ENCODE data around the gene CBLIF. TPM values are rescaled to one million over a fixed set of nuclear protein-coding genes. Genes with fewer than 3 reads are reported as not detected.
"Not testable (repeated sequence)": the region's sequence is repeated elsewhere in the genome, so short reads cannot be mapped to it uniquely, and the experiment has no call there.

CBLIF gene
- total RNA-seq, 1 experiment from 2014 or later, result not detected

DNA sequence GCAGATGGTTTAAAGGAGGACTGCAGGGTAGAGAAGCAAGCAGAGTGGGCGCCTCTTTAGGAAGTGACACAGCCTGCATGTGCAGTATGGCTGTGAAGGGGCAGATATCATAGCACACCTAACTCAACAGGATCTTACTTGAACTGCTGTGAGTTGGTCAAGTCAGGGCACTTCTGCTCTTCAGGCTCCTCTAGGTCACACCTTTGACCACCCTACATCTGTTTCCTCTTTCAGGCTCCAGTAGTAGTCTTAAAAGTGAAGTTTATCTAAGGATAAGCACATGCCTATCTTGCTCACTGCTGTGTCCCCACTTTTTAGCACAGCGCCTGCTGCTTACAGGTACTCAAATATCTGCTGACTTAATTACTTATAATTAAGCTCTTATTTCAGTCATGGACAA is 41.2 kb downstream of the CBLIF start:
- in situ Hi-C loops (cut with HindIII; ENCODE audit: low sequenced_read_pairs), result no loop called here
- DNase-seq (ENCODE audit: low spot score), result no peak

DNA sequence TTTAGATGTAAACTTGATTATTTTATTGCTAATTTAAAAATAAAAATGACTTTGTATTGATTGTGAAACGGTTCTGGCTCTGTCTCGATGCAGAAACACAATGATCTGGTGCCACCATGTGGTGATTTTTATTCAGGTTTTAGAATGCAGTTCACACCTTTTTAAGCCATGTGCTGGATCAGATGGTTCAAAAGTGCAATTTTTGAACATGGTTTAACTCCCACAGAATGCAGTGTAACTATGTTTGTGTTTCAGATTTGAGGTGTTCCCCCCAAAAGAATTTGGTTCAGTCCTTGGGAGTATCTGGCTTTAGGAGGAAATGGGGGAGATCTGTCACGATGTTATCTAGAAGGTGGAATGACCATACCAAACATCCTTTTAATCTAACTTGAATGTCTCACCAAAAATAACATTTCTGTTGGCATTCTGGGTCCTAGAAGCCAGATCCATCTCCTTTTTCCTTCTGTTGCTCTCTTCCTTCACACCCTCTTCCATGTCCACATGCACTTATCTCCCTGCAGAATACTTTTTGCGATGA is 42.6 kb downstream of the CBLIF start:
- peak; percentile 78 for DNase-seq (ENCODE audit: low spot score)
- in situ Hi-C loops (cut with HindIII; ENCODE audit: low sequenced_read_pairs), result no loop called here

DNA sequence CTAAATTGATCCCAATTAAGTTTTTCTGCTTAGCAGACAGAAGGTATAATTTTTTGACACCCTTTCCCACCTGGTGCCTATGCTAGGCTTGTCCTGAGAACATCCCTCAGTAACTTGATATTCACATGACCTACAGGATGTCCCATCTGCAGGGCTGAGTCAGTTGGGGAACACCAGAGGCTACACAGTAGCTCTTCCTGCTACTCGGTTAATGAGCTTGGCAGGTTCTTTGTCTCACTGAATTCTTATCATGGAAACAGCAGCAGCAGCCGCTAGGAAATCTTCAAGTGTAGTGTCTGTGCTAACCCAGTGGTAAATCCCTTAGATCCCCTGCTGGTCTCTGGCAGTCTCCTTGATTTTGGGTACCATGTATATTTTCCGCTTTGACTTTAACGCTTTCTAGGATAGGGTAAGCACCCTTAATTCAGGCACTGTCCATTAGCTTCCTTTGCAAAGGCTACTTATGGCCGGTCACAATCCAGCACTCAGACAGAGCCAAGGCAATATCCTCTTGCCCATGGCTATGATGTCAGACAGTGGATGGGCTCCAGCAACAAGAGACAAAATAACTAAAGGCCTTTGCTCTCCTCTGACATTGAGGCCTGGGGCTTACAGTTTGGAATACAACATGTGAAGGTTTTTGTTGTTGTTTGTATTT is 43.2 kb downstream of the CBLIF start:
- in situ Hi-C loops (cut with HindIII; ENCODE audit: low sequenced_read_pairs), result no loop called here
- DNase-seq (ENCODE audit: low spot score), result peak; percentile 70

DNA sequence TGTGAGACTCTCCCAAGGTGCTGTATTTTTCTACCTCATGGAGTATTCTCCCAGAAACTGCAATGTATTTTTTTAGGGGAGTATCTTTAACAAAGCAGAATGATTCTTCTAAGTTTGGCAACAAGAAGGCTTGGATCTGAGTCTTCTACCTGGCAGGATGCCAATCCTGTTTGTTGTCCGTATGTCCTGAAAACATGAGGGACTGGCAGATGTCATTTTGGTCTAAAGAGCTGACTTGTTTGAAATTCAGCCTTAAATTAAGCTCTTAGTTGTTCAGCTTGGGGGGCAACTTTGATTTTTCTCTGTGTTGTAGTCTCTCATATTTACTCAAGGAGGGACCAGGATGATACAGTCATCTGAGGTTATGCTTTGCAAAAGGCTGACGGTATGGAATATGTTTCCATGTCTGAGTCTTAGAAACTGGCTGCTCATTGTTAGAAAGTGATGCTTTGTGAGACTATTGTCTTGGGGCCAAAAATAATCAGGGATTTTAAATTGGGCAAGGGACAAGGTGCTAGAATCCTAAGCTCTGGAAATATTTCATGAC is 44.1 kb downstream of the CBLIF start:
- DNase-seq (ENCODE audit: low spot score), result no peak
- in situ Hi-C loops (cut with HindIII; ENCODE audit: low sequenced_read_pairs), result no loop called here

DNA sequence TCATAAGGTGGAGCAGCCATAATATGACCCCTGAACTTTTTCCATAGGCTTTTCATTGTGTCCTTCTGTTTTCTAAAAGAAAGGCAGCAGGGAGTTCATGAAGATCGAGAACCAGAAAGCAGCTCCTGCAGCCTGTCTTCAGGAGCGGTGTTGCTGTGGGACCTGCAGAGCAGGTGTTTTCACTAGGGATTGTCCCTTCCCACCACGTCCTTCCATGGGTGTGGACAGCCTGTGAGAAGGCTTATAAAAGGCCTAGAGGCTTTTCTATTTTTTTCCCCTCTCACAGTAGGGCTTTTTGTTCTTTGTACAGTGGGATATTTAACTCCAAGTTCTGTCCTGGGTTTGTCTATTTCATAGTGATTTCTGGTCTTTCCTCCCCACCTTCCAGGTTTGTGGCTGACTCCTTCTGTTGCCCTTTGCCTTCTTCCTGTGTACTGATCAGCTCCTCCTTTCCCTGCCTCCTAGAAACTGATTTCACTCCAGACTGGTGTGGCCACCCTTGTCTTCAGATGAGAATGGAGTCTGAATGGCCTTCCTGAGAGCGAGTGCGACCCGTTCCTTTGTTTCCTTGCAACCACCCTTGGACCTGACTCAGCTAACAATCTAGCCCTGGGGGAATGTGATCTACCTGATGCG is 44.8 kb downstream of the CBLIF start:
- in situ Hi-C loops (cut with HindIII; ENCODE audit: low sequenced_read_pairs), result no loop called here
- DNase-seq (ENCODE audit: low spot score), result no peak

DNA sequence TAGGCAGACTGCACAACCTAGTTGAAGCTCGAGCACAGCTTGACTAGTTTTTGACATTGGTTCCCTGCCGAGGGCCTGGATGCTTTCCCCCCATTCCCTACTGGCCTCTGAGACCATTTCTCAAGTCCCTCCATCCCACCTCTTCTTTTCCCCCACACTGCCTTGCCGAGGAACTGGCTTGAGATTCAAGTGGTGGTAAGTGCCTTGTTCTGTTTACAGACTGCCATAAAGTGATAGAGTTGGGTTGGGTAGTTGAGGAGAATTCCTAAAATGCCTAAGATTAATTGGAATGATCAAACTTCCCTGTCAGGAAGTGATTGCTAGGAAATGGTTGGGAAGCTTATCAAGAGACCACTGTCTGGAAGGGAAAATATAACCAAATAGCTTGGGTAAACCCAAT is 50.9 kb downstream of the CBLIF start:
- in situ Hi-C loops (cut with HindIII; ENCODE audit: low sequenced_read_pairs), result no loop called here
- no peak for DNase-seq (ENCODE audit: low spot score)

DNA sequence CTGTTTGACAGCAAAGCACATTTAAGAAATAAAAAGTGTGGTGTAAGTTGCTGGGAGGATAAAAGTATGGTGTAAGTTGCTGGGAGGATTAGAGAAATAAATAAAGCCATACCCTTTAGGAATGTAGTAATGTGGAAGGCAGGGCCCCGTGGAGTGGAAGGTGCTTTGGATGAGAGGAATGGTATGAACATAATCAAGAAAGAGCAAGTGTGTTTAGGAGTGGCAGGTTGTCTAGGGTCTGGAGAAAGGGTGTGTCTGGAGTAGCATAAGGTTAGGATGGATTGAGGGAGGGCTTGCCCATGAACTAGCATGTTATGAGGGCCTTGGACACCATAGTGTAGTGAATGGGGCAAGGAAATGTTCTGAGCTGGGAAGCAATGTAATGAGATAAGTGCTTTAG is 52.8 kb downstream of the CBLIF start:
- no peak for DNase-seq (ENCODE audit: low spot score)
- in situ Hi-C loops (cut with HindIII; ENCODE audit: low sequenced_read_pairs), result no loop called here

DNA sequence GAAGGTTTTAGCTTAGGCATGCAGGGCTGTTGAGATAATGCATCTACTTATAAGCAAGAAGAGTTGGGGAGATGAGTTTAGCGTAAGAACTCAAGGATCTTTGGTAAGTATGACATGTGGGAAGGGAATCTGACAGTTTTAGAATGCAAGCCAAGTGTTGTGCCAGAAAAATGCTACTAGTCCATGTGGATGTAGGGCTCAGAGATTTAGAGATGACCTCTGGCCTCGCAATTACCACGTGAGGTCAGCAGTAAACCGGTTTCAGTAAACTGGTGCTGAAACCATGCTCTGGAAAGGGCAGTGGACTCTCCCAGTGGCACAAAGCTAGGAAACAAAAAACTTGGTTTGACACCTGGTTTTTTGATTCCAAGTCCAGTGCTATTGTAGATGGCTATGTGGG is 53.7 kb downstream of the CBLIF start:
- in situ Hi-C loops (cut with HindIII; ENCODE audit: low sequenced_read_pairs), result no loop called here

DNA sequence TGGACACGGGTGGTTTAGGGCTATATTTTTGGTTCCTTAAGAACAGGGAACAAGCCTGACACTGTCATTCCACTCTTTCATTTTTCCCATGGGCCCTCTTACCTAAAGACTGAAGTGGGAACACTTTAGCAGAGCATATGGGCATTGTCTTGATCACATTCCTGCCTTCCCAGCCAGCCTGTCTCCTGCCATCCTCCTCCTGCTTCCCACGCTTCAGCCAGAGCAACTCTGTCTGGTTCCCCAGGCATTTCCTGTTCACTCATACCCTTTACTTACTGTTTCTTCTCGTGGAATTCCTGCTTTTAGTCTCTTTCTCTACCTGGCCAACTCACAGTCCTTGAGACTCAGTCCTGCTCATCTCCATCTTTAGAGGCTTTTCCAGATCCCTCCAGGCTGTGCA is 57.5 kb downstream of the CBLIF start:
- no peak for DNase-seq (ENCODE audit: low spot score)
- in situ Hi-C loops (cut with HindIII; ENCODE audit: low sequenced_read_pairs), result no loop called here

More for the DNA sequence above, 53.7 kb downstream of the CBLIF start:
- no peak for DNase-seq (ENCODE audit: low spot score)

DNA sequence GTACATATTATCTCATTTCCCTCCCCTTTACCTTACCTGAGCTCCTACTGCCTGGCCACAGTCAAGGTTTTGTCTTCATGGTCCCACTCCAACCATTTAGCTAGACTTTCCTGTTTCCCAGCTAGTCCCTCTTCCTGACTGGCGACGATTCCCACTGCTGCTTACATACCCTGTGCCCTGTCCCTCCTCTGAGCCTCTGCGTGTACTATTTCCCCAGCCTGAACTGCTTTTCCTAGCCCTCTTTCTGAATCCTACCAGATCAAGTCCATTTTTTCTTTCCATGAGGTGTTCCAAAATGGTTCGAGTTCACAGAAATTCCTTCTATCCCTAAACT is 58.1 kb downstream of the CBLIF start:
- in situ Hi-C loops (cut with HindIII; ENCODE audit: low sequenced_read_pairs), result no loop called here
- no peak for DNase-seq (ENCODE audit: low spot score)

DNA sequence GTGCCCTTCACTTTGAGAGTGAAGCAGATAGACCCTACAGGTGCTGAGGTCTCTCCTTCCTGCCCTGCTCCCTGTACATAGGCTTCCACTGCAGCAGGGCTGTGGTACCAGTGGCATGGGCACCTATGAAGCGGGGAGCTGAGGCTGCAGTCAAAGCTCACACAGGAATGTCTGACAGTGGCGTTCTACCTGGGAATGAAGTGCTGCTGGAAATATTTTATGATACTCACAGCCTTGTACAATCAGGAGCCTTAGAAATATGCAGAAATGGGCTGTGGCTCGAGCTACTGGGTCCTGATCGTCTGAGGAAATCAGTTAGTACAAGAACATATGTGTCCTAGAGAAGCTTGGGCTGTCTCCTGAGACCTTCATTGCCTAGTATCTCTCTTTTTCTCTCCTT is 59.5 kb downstream of the CBLIF start:
- no peak for DNase-seq (ENCODE audit: low spot score)
- in situ Hi-C loops (cut with HindIII; ENCODE audit: low sequenced_read_pairs), result no loop called here

DNA sequence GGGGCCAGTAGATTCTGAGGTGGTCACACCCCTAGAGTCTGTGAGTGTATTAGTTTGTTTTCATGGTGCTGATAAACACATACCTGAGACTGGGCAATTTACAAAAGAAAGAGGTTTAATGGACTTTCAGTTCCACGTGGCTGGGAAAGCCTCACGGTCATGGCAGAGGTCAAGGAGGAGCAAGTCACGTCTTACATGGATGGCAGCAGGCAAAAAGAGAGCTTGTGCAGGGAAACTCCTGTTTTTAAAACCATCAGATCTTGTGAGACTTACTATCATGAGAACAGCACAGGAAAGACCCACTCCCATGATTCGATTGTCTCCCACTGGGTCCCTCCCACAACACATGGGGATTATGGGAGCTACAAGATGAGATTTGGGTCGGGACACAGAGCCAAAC is 60.9 kb downstream of the CBLIF start:
- DNase-seq (ENCODE audit: low spot score); in situ Hi-C loops (cut with HindIII; ENCODE audit: low sequenced_read_pairs): not testable (repeated sequence)

DNA sequence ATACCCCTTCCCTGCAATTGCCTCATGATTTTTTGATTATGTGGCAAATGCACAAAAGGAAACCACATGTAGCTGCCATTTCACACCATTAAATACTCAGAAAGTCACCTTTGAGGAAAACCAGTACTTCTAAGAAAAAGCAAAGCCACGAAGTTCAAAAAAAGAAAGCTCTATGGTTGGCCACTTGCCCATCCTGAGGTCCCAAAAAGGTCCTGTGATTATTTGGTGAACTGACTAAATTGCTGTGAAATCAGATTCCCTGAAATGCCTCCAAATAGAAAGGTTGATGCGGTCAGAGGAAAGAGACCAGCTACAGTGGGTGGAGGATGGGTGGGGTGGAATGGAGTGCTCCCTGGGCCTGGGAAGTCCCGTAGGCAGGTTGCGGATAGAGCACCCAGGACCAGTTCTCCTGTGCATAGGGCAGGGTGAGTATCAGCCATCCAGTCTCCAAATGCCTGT is 61.6 kb downstream of the CBLIF start:
- in situ Hi-C loops (cut with HindIII; ENCODE audit: low sequenced_read_pairs), result no loop called here
- no peak for DNase-seq (ENCODE audit: low spot score)

DNA sequence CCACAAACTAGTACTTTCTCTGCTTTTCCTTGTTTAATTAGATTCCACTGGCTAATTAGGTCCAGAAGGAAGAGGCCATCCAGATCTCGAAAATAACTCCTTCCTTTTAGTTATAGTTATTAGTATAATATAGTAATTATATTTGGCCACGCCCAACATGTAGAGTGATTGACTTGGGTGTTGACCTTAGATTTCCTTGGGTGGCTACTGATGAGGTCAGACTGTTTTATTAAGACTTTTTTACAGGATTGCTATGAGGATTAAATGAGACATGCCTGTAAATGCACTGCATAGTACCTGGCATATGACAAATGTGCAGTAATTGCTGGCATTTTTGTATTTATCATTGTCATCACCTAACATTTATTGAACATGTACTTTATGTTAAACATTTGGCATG is 63.2 kb downstream of the CBLIF start:
- no peak for DNase-seq (ENCODE audit: low spot score)
- in situ Hi-C loops (cut with HindIII; ENCODE audit: low sequenced_read_pairs), result no loop called here

DNA sequence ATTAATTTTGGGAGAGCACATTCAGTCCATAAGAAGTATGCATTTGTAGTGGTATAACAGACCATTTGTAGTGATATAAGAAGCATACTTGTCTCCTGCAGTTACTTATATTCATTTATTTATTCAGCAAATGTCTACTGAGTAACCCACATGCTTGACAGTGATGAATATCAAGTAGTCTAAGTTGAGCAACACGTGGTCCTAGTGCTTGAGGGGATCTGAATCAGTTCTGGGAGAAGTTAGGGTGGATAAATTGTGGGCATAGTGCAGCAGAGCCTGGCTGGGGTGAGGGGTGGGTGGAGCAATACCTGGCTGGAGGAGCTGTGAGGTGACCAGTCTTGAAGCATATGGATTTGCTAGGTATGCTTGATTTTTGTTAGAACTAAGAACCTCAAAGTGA is 65.8 kb downstream of the CBLIF start:
- no peak for DNase-seq (ENCODE audit: low spot score)
- in situ Hi-C loops (cut with HindIII; ENCODE audit: low sequenced_read_pairs), result no loop called here

Other genes with a start within 250 kb of the CBLIF start
- gene OSBP, start 229.7 kb downstream of the CBLIF start, total RNA-seq (2014; rRNA removed; shearing (Covaris generic)), result 66.3 and 74.1 TPM in 2 replicates
- gene PATL1, start 176.5 kb downstream of the CBLIF start, total RNA-seq (2014; rRNA removed; shearing (Covaris generic)), result 11.7 and 23.1 TPM in 2 replicates
- not detected in 2 replicates for gene OR10V1, start 131.7 kb downstream of the CBLIF start, total RNA-seq (2014; rRNA removed; shearing (Covaris generic))
- gene STX3, start 90.1 kb downstream of the CBLIF start, total RNA-seq (2014; rRNA removed; shearing (Covaris generic)), result 94.1 and 99.1 TPM in 2 replicates
- gene MRPL16, start 34.7 kb downstream of the CBLIF start, total RNA-seq (2014; rRNA removed; shearing (Covaris generic)), result 103 and 124 TPM in 2 replicates
- gene TCN1, start 21.0 kb upstream of the CBLIF start, total RNA-seq (2014; rRNA removed; shearing (Covaris generic)), result not detected in 2 replicates
- gene OOSP3, start 33.3 kb upstream of the CBLIF start, total RNA-seq (2014; rRNA removed; shearing (Covaris generic)), result not detected in 2 replicates
- not detected in 2 replicates for gene OOSP1, start 92.9 kb upstream of the CBLIF start, total RNA-seq (2014; rRNA removed; shearing (Covaris generic))
- not detected in 2 replicates for gene OOSP4A, start 118.5 kb upstream of the CBLIF start, total RNA-seq (2014; rRNA removed; shearing (Covaris generic))
- gene OOSP4B, start 171.7 kb upstream of the CBLIF start, total RNA-seq (2014; rRNA removed; shearing (Covaris generic)), result not detected in 2 replicates
- not detected in 2 replicates for gene OOSP2, start 194.9 kb upstream of the CBLIF start, total RNA-seq (2014; rRNA removed; shearing (Covaris generic))
- not detected in 2 replicates for gene MS4A3, start 211.2 kb upstream of the CBLIF start, total RNA-seq (2014; rRNA removed; shearing (Covaris generic))
- gene MS4A2, start 243.2 kb upstream of the CBLIF start, total RNA-seq (2014; rRNA removed; shearing (Covaris generic)), result not detected in 2 replicates